Right lobe of liver (tissue), 6 donors: ENCODE results near the gene MUS81. TPM values are rescaled to one million over a fixed set of nuclear protein-coding genes. Genes with fewer than 3 reads are reported as not detected.

Experiments
- ATAC-seq, 4 donors: fragments of 200-7000 bp; cut with Tn5 transposase; one replicate each; pipeline ENCODE4 v1.9.1; 2020; ENCODE audit warnings: mild to moderate bottlenecking in 4 of 4, moderate library complexity in 4 of 4
- DNase-seq, 3 donors: peaks; one replicate each; pipeline ENCODE4 v3.0.0-alpha.2; 2020
- H3K27ac ChIP-seq, 3 donors: fragments of 200-600 bp; one replicate each; pipeline ENCODE4 v1.8.0; 2022
- H3K27me3 ChIP-seq, 2 donors: fragments of 200-600 bp; one replicate each; pipeline ENCODE4 v1.8.0; 2022
- H3K36me3 ChIP-seq, 4 donors: fragments of 200-600 bp; sonication (generic) in 1 of 4; one replicate each; pipeline versions ENCODE4 v1.5.1 to v1.8.0; 2017 to 2022; ENCODE audit warnings: control low read depth in 1 of 4
- H3K4me1 ChIP-seq, 4 donors: fragments of 200-600 bp; sonication (generic) in 1 of 4; one replicate each; pipeline versions ENCODE4 v1.5.1 to v1.8.0; 2017 to 2022; ENCODE audit warnings: control low read depth in 1 of 4
- H3K4me3 ChIP-seq, 3 donors: fragments of 200-600 bp; one replicate each; pipeline ENCODE4 v1.8.0; 2022
- H3K9me3 ChIP-seq, 4 donors: fragments of 200-600 bp; sonication (generic) in 1 of 4; one replicate each; pipeline versions ENCODE4 v1.5.1 to v1.8.0; 2017 to 2022; ENCODE audit warnings: control low read depth in 1 of 4
- CTCF ChIP-seq, 4 donors: fragments of 200-600 bp in 3 of 4; fragments of 450-650 bp in 1 of 4; IDR thresholded peaks; one replicate each; pipeline versions ENCODE4 v1.5.1 to v1.8.0; 2016 to 2022; ENCODE audit warnings: antibody characterized with exemption in 4 of 4, mild to moderate bottlenecking in 2 of 4
- POLR2A ChIP-seq: fragments of 450-650 bp; IDR thresholded peaks from one replicate; pipeline ENCODE4 v1.6.1; 2017; ENCODE audit warnings: antibody characterized with exemption, mild to moderate bottlenecking
- WGBS: methylation state at CpG from one replicate; pipeline ENCODE4 v1.1.6; 2018; ENCODE audit warnings: low coverage, low lambda C conversion rate; ENCODE audit not compliant: insufficient coverage; ENCODE audit errors: missing lambda C conversion rate; 5-methylcytosine and 5-hydroxymethylcytosine counted together
- intact Hi-C, 2 donors: fragments of 100-400 bp; cut with DNase I; formaldehyde crosslinking; loops; one replicate each; pipeline versions ENCODE4 v1.11.2 to v1.14.1; 2022
- total RNA-seq, 6 experiments: library from RNA; depleted of rRNA in 2 of 6; stranded (reverse); fragments of >200 nt in 2 of 6; fragmentation: NEBNext Ultra II Directional in 3 of 6; extraction: Animal tissue kit (Norgen Biotek cat#: 25700) in 3 of 6; gene quantifications; one replicate each; pipeline versions ENCODE4 v1.1.0 to v1.2.4, GENCODE V29; 2016 to 2023
- donor health status: DM: no; HTN: yes; CAD: no.
- donor health status: DM: no; HTN: no; CAD: no.
- donor health status: DM: no; HTN: no; CAD: no.
- donor health status: DM: no; HTN: yes; CAD: no.
- donor health status: DM: no; HTN: yes; CAD: no.

MUS81 gene
- total RNA-seq, 6 experiments from 2014 or later = 14.0 to 25.6 (median 19.7) TPM

- DNase-seq = peak in 1 of 3 donors; percentile 45
- ATAC-seq = peak in 2 of 4 donors; percentile 10 to 13
- 58% methylated on average over 9 of the region's 20 CpGs for WGBS
- Histone ChIP-seq H3K9me3 (no peaks in the 10 kb centered on the region), H3K4me3 (no peak overlapping the region), H3K27me3 (no peaks in the 10 kb centered on the region), H3K4me1 (no peaks in the 10 kb centered on the region), H3K27ac (no peak overlapping the region), H3K36me3 (peaks cover 6 to 29% (median 19%) of the 10 kb centered on the region in 4 donors)
- intact Hi-C loops = no loop called here
- TF ChIP-seq POLR2A (no peak), CTCF (IDR thresholded peaks at IDR 0.05) (no peak)
Observed at GRCh38 chr11:65850217-65851082, 9.8 kb upstream of the MUS81 start.

GRCh38 chr11:65851083-65851579 is 9.1 kb upstream of the MUS81 start:
- H3K9me3 ChIP-seq = no peaks in the 10 kb centered on the region
- H3K27me3 ChIP-seq = no peaks in the 10 kb centered on the region
- no CpG with 5 or more reads among the region's 14 CpGs for WGBS
- intact Hi-C loops = no loop called here
- DNase-seq (no peak), ATAC-seq (peak in 3 of 4 donors; percentile 7 to 11 (median 11))
- no peak overlapping the region for H3K4me3 ChIP-seq
- H3K27ac ChIP-seq = no peak overlapping the region
- TF ChIP-seq POLR2A = no peak
- peak; percentile 9 to 44 (median 25) for TF ChIP-seq CTCF (IDR thresholded peaks at IDR 0.05)
- peaks cover 6 to 35% (median 21%) of the 10 kb centered on the region in 4 donors for H3K36me3 ChIP-seq
- peaks cover 0 to 5% (median 2%) of the 10 kb centered on the region in 4 donors for H3K4me1 ChIP-seq

GRCh38 chr11:65851811-65852507 is 8.3 kb upstream of the MUS81 start:
- H3K4me3 ChIP-seq = no peak overlapping the region
- TF ChIP-seq POLR2A = no peak
- TF ChIP-seq CTCF (IDR thresholded peaks at IDR 0.05) = no peak
- H3K27me3 ChIP-seq = no peaks in the 10 kb centered on the region
- intact Hi-C loops = no loop called here
- 86% methylated on average over 3 of the region's 10 CpGs for WGBS
- H3K36me3 ChIP-seq = peaks cover 6 to 38% (median 21%) of the 10 kb centered on the region in 4 donors
- peaks cover 0 to 9% (median 4%) of the 10 kb centered on the region in 4 donors for H3K4me1 ChIP-seq
- no peaks in the 10 kb centered on the region for H3K9me3 ChIP-seq
- no peak for DNase-seq
- ATAC-seq = peak in 1 of 4 donors; percentile 3
- H3K27ac ChIP-seq = no peak overlapping the region

- no peak for TF ChIP-seq POLR2A
- no peak for TF ChIP-seq CTCF (IDR thresholded peaks at IDR 0.05)
- Histone ChIP-seq H3K36me3 (peaks cover 6 to 38% (median 21%) of the 10 kb centered on the region in 4 donors), H3K4me1 (peaks cover 0 to 9% (median 4%) of the 10 kb centered on the region in 4 donors), H3K9me3 (no peaks in the 10 kb centered on the region), H3K27me3 (no peaks in the 10 kb centered on the region), H3K4me3 (no peak overlapping the region), H3K27ac (no peak overlapping the region)
- DNase-seq (peak in 1 of 3 donors; percentile 55), ATAC-seq (no peak)
- intact Hi-C loops = no loop called here
- WGBS = 88% methylated on average over 6 of the region's 33 CpGs
Observed at GRCh38 chr11:65852508-65853245, 7.6 kb upstream of the MUS81 start.
